Measurements from ENCODE around the gene ARHGAP18.

ARHGAP18 gene

DNA sequence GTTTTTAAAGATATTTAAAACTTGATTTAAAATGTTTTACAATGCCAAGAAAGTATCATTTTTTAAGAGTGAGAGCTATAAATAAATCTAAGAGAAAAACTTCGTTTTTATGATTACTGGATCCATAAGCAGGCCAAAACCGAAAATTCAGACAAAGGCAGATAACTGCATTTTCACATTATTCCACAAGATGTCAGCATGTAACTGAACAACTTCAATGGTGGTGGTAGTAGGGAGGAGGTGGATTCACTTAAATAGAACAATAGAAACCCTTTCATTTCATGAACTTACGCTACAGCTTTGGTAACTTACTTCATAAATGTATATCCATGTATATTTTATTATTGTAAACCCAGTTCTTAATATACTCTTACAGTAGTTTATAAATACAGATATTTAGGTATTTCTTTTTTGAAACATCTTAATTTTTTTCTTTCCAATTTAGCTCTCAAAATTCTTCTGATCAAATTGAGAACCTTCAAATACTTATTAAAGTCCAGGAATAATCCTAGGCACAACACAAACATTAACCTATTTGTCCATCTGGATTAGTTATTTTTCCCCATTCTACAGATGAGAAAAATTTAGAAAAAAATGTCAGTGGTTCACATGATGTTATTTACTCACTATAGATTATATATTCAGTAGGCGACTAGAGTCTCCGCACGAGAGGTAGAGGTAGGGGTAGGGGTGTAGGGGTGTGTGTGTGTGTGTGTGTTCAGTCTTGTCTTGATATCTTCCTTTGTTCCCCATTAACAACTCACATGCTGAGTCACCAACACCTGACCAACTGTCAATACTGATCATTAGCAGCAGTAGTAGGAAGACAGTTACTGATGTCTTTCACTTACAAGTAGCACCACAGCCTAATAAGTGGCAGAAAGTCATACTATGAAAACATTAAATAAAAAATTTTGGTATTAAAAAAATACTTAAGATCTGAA, 111.5 kb downstream of the ARHGAP18 start:
- H3K4me2 ChIP-seq (ENCODE audit: low read depth, low read length, poor library complexity, severe bottlenecking) = no peak overlapping the region
- H3K27ac ChIP-seq (ENCODE audit: low read depth, low read length) = no peak overlapping the region
- H3K9me3 ChIP-seq (ENCODE audit: insufficient read depth, low read length) = no peaks in the 10 kb centered on the region
- H3F3A ChIP-seq (ENCODE audit: insufficient read depth) = no peaks in the 10 kb centered on the region
- H3K36me3 ChIP-seq (ENCODE audit: low read length) = no peaks in the 10 kb centered on the region
- no peak overlapping the region for H2AFZ ChIP-seq (ENCODE audit: low read depth, low read length, severe bottlenecking)
- TF ChIP-seq EZH2phosphoT487 (conservative IDR thresholded peaks at IDR 0.05; ENCODE audit: low read length) = no peak
- TF ChIP-seq, protein P1, sequence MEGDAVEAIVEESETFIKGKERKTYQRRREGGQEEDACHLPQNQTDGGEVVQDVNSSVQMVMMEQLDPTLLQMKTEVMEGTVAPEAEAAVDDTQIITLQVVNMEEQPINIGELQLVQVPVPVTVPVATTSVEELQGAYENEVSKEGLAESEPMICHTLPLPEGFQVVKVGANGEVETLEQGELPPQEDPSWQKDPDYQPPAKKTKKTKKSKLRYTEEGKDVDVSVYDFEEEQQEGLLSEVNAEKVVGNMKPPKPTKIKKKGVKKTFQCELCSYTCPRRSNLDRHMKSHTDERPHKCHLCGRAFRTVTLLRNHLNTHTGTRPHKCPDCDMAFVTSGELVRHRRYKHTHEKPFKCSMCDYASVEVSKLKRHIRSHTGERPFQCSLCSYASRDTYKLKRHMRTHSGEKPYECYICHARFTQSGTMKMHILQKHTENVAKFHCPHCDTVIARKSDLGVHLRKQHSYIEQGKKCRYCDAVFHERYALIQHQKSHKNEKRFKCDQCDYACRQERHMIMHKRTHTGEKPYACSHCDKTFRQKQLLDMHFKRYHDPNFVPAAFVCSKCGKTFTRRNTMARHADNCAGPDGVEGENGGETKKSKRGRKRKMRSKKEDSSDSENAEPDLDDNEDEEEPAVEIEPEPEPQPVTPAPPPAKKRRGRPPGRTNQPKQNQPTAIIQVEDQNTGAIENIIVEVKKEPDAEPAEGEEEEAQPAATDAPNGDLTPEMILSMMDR (IDR thresholded peaks at IDR 0.05; ENCODE audit: insufficient read depth, low read length, poor library complexity, severe bottlenecking) = peak; percentile 51
- H4K20me1 ChIP-seq (ENCODE audit: low read depth, low read length) = no peaks in the 10 kb centered on the region
- no peak overlapping the region for H3K9ac ChIP-seq (ENCODE audit: low read length)
- H3K4me3 ChIP-seq (ENCODE audit: insufficient read depth, low read length, poor library complexity, severe bottlenecking) = no peak overlapping the region
- no peaks in the 10 kb centered on the region for H3K79me2 ChIP-seq (ENCODE audit: insufficient read depth, low read length)
- H3K9me2 ChIP-seq (replicated peaks; ENCODE audit: insufficient read depth, low read length) = no peaks in the 10 kb centered on the region
- H3K27me3 ChIP-seq (ENCODE audit: low read length) = no peaks in the 10 kb centered on the region

DNA sequence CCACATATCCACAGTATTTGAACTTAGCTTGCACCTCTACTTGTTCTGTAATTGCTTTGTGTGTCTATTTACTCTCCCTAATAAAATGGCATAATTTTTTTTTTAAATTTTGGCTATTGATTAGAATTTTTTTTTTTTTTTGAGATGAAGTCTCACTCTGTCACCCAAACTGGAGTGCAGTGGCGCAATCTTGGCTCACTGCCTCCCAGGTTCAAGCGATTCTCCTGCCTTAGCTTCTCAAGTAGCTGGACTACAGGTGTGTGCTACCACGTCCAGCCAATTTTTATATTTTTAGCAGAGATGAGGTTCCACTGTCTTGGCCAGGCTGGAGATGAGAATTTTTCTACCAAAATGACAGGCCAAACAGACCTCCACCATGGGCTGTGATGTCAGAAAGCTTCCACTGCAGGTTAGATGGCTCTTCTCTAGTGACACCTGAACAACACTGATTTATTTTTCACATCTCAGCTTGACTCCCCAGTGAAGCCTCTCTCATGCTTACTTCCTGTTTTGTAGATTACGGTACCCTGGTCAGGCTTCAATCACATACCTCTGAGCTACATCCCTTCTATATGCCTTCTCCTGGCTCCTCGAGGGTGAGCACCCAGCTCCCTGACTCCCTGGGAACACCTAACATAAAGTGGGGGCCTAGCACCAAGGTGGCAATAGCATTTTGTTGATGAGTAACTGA, 112.8 kb downstream of the ARHGAP18 start:
- no peak for TF ChIP-seq EZH2phosphoT487 (conservative IDR thresholded peaks at IDR 0.05; ENCODE audit: low read length)
- TF ChIP-seq, protein P1 (IDR thresholded peaks at IDR 0.05; ENCODE audit: insufficient read depth, low read length, poor library complexity, severe bottlenecking) = no peak
- Histone ChIP-seq H3K27ac (ENCODE audit: low read depth, low read length) (no peak overlapping the region), H2AFZ (ENCODE audit: low read depth, low read length, severe bottlenecking) (no peak overlapping the region), H3K36me3 (ENCODE audit: low read length) (no peaks in the 10 kb centered on the region), H3K4me2 (ENCODE audit: low read depth, low read length, poor library complexity, severe bottlenecking) (no peak overlapping the region), H3F3A (ENCODE audit: insufficient read depth) (no peaks in the 10 kb centered on the region), H3K9me3 (ENCODE audit: insufficient read depth, low read length) (no peaks in the 10 kb centered on the region), H4K20me1 (ENCODE audit: low read depth, low read length) (no peaks in the 10 kb centered on the region), H3K27me3 (ENCODE audit: low read length) (no peaks in the 10 kb centered on the region), H3K4me3 (ENCODE audit: insufficient read depth, low read length, poor library complexity, severe bottlenecking) (no peak overlapping the region), H3K9ac (ENCODE audit: low read length) (no peak overlapping the region), H3K9me2 (replicated peaks; ENCODE audit: insufficient read depth, low read length) (no peaks in the 10 kb centered on the region), H3K79me2 (ENCODE audit: insufficient read depth, low read length) (no peaks in the 10 kb centered on the region)

GRCh38 chr6:129596522-129596921, 113.5 kb downstream of the ARHGAP18 start:
- no peak for TF ChIP-seq EZH2phosphoT487 (conservative IDR thresholded peaks at IDR 0.05; ENCODE audit: low read length)
- TF ChIP-seq, protein P1 (IDR thresholded peaks at IDR 0.05; ENCODE audit: insufficient read depth, low read length, poor library complexity, severe bottlenecking) = no peak
- no peaks in the 10 kb centered on the region for H4K20me1 ChIP-seq (ENCODE audit: low read depth, low read length)

More at GRCh38 chr6:129596522-129596921, 113.5 kb downstream of the ARHGAP18 start:
- Histone ChIP-seq H3K9ac (ENCODE audit: low read length) (no peak overlapping the region), H3K36me3 (ENCODE audit: low read length) (no peaks in the 10 kb centered on the region), H3K27me3 (ENCODE audit: low read length) (no peaks in the 10 kb centered on the region), H3K27ac (ENCODE audit: low read depth, low read length) (no peak overlapping the region), H3K4me2 (ENCODE audit: low read depth, low read length, poor library complexity, severe bottlenecking) (no peak overlapping the region), H3K79me2 (ENCODE audit: insufficient read depth, low read length) (no peaks in the 10 kb centered on the region), H3K9me3 (ENCODE audit: insufficient read depth, low read length) (no peaks in the 10 kb centered on the region), H3F3A (ENCODE audit: insufficient read depth) (no peaks in the 10 kb centered on the region), H3K4me3 (ENCODE audit: insufficient read depth, low read length, poor library complexity, severe bottlenecking) (no peak overlapping the region), H2AFZ (ENCODE audit: low read depth, low read length, severe bottlenecking) (no peak overlapping the region), H3K9me2 (replicated peaks; ENCODE audit: insufficient read depth, low read length) (no peaks in the 10 kb centered on the region)

Measured in SU-DHL-6 (cell line).